Measurements from ENCODE around the gene NDUFA1. TPM values are rescaled to one million over a fixed set of nuclear protein-coding genes. Genes with fewer than 3 reads are reported as not detected.

Gene NDUFA1
- total and polyA plus RNA-seq, 2 of the 13 experiments (the other 11 are each of a cell fraction or from before 2014, with no cell fraction given): 150 to 167 TPM

- 0 out of 2 replicates have a peak, but pooled peaks have one; percentile 69 for TF ChIP-seq ZSCAN20 (CRISPR knock-in tag; IDR thresholded peaks at IDR 0.05; ENCODE audit: borderline replicate concordance)
- TF ChIP-seq, protein P1, sequence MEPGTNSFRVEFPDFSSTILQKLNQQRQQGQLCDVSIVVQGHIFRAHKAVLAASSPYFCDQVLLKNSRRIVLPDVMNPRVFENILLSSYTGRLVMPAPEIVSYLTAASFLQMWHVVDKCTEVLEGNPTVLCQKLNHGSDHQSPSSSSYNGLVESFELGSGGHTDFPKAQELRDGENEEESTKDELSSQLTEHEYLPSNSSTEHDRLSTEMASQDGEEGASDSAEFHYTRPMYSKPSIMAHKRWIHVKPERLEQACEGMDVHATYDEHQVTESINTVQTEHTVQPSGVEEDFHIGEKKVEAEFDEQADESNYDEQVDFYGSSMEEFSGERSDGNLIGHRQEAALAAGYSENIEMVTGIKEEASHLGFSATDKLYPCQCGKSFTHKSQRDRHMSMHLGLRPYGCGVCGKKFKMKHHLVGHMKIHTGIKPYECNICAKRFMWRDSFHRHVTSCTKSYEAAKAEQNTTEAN (CRISPR knock-in tag; conservative IDR thresholded peaks at IDR 0.05): peak; percentile 55; the same call in 1 of the 2 replicates
- no peak for TF ChIP-seq ZNF101 (CRISPR knock-in tag; IDR thresholded peaks at IDR 0.05; ENCODE audit: borderline replicate concordance, low read depth)
- TF ChIP-seq MED1 (CRISPR knock-in tag; IDR thresholded peaks at IDR 0.05): peak; percentile 64
- TF ChIP-seq, protein P2, sequence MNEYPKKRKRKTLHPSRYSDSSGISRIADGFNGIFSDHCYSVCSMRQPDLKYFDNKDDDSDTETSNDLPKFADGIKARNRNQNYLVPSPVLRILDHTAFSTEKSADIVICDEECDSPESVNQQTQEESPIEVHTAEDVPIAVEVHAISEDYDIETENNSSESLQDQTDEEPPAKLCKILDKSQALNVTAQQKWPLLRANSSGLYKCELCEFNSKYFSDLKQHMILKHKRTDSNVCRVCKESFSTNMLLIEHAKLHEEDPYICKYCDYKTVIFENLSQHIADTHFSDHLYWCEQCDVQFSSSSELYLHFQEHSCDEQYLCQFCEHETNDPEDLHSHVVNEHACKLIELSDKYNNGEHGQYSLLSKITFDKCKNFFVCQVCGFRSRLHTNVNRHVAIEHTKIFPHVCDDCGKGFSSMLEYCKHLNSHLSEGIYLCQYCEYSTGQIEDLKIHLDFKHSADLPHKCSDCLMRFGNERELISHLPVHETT (CRISPR knock-in tag; conservative IDR thresholded peaks at IDR 0.05): peak; percentile 61; the same call in 1 of the 2 replicates
- TF ChIP-seq SRF (IDR thresholded peaks at IDR 0.05; ENCODE audit: low read depth, low read length): no peak
- TF ChIP-seq, protein P3, sequence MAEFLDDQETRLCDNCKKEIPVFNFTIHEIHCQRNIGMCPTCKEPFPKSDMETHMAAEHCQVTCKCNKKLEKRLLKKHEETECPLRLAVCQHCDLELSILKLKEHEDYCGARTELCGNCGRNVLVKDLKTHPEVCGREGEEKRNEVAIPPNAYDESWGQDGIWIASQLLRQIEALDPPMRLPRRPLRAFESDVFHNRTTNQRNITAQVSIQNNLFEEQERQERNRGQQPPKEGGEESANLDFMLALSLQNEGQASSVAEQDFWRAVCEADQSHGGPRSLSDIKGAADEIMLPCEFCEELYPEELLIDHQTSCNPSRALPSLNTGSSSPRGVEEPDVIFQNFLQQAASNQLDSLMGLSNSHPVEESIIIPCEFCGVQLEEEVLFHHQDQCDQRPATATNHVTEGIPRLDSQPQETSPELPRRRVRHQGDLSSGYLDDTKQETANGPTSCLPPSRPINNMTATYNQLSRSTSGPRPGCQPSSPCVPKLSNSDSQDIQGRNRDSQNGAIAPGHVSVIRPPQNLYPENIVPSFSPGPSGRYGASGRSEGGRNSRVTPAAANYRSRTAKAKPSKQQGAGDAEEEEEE (CRISPR knock-in tag; IDR thresholded peaks at IDR 0.05; ENCODE audit: borderline replicate concordance): 0 out of 2 replicates have a peak, but pooled peaks have one; percentile 16
- no peak for TF ChIP-seq KAT2B (IDR thresholded peaks at IDR 0.05; ENCODE audit: borderline replicate concordance, low read depth, low read length)
- no peak for TF ChIP-seq ZNF567 (CRISPR knock-in tag; IDR thresholded peaks at IDR 0.05; ENCODE audit: borderline replicate concordance)
- TF ChIP-seq ZFYVE20 (CRISPR knock-in tag; IDR thresholded peaks at IDR 0.05; ENCODE audit: borderline replicate concordance, low read depth): no peak
- TF ChIP-seq KLF12 (CRISPR knock-in tag; IDR thresholded peaks at IDR 0.05; ENCODE audit: borderline replicate concordance): peak; percentile 23; the same call in 1 of the 2 replicates
- peak; percentile 64; the same call in 1 of the 2 replicates for TF ChIP-seq ELF4 (CRISPR knock-in tag; IDR thresholded peaks at IDR 0.05; ENCODE audit: borderline replicate concordance)
- TF ChIP-seq JUND (CRISPR knock-in tag; IDR thresholded peaks at IDR 0.05): no peak
- TF ChIP-seq ZNF781 (CRISPR knock-in tag; IDR thresholded peaks at IDR 0.05; ENCODE audit: borderline replicate concordance, not compliant biosample characterization): no peak
- TF ChIP-seq ZNF549 (CRISPR knock-in tag; IDR thresholded peaks at IDR 0.05): no peak
- no peak for TF ChIP-seq RARA (CRISPR knock-in tag; IDR thresholded peaks at IDR 0.05)
- TF ChIP-seq TFE3 (CRISPR knock-in tag; IDR thresholded peaks at IDR 0.05): no peak
- TF ChIP-seq, protein P4, sequence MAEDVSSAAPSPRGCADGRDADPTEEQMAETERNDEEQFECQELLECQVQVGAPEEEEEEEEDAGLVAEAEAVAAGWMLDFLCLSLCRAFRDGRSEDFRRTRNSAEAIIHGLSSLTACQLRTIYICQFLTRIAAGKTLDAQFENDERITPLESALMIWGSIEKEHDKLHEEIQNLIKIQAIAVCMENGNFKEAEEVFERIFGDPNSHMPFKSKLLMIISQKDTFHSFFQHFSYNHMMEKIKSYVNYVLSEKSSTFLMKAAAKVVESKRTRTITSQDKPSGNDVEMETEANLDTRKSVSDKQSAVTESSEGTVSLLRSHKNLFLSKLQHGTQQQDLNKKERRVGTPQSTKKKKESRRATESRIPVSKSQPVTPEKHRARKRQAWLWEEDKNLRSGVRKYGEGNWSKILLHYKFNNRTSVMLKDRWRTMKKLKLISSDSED (CRISPR knock-in tag; IDR thresholded peaks at IDR 0.05): no peak
- TF ChIP-seq ZNF160 (CRISPR knock-in tag; IDR thresholded peaks at IDR 0.05): no peak; the same call in 1 of the 2 replicates
- TF ChIP-seq ATF4 (CRISPR knock-in tag; IDR thresholded peaks at IDR 0.05): 0 out of 4 replicates have a peak, but pooled peaks of 1 of the 2 experiments have one; percentile 33
These were observed at the start of gene NDUFA1, which contains the start of gene RNF113A (continued) for GRCh38 chrX:119871599-119872395.

Measured in HepG2 (cell line).